H9 (cell line): Measurements from ENCODE around the gene TNC. TPM values are rescaled to one million over a fixed set of nuclear protein-coding genes. Genes with fewer than 3 reads are reported as not detected.

Experiments used
- DNase-seq: peaks from one replicate; pipeline ENCODE4 v3.0.0-alpha.2; 2017
- H2AFZ ChIP-seq: one replicate; pipeline ENCODE4 v1.6.1; 2013; ENCODE audit warnings: mild to moderate bottlenecking, low read length, control low read depth, moderate library complexity
- H2AK5ac ChIP-seq: 2 replicates; pipeline ENCODE4 v1.6.1; 2013; ENCODE audit warnings: low read length, control low read depth, mixed read lengths; ENCODE audit not compliant: insufficient read length
- H2BK120ac ChIP-seq: one replicate; pipeline ENCODE4 v1.6.1; 2013; ENCODE audit warnings: low read depth, mild to moderate bottlenecking, low read length, control low read depth, inconsistent platforms; ENCODE audit not compliant: poor library complexity, severe bottlenecking
- H2BK12ac ChIP-seq: 2 replicates; pipeline ENCODE4 v1.6.1; 2013; ENCODE audit warnings: low read length, control low read depth, mixed read lengths, low read depth; ENCODE audit not compliant: insufficient read length
- H2BK15ac ChIP-seq: 2 replicates; pipeline ENCODE4 v1.6.1; 2013; ENCODE audit warnings: low read depth, low read length, control low read depth
- H2BK20ac ChIP-seq: one replicate; pipeline ENCODE4 v1.6.1; 2013; ENCODE audit warnings: low read depth, mild to moderate bottlenecking, low read length, control low read depth, inconsistent platforms; ENCODE audit not compliant: poor library complexity, severe bottlenecking
- H2BK5ac ChIP-seq: 2 replicates; pipeline ENCODE4 v1.6.1; 2013; ENCODE audit warnings: low read length, control low read depth, mixed read lengths; ENCODE audit not compliant: insufficient read length
- H3K14ac ChIP-seq: 2 replicates; pipeline ENCODE4 v1.6.1; 2013; ENCODE audit warnings: low read length, control low read depth; ENCODE audit not compliant: insufficient read depth
- H3K18ac ChIP-seq: 2 replicates; pipeline ENCODE4 v1.6.1; 2013; ENCODE audit warnings: low read depth, mild to moderate bottlenecking, mixed read lengths, low read length, control low read depth; ENCODE audit not compliant: insufficient read length
- H3K23ac ChIP-seq: 2 replicates; pipeline ENCODE4 v1.6.1; 2013; ENCODE audit warnings: low read length, control low read depth, mixed read lengths, low read depth; ENCODE audit not compliant: insufficient read length
- H3K23me2 ChIP-seq: 2 replicates; pipeline ENCODE4 v1.6.1; 2013; ENCODE audit warnings: low read depth, mild to moderate bottlenecking, mixed read lengths, low read length, control low read depth; ENCODE audit not compliant: insufficient read length, poor library complexity, severe bottlenecking
- H3K27ac ChIP-seq: 2 replicates; pipeline ENCODE4 v1.5.1; 2013; ENCODE audit warnings: low read length, control low read depth, mixed read lengths, low read depth; ENCODE audit not compliant: insufficient read length
- H3K27me3 ChIP-seq: 2 replicates; pipeline ENCODE4 v1.6.1; 2013; ENCODE audit warnings: low read length, control low read depth, inconsistent platforms; ENCODE audit not compliant: insufficient read depth
- H3K4ac ChIP-seq: 2 replicates; pipeline ENCODE4 v1.6.1; 2013; ENCODE audit warnings: low read depth, mild to moderate bottlenecking, control low read depth, inconsistent platforms, low read length, moderate library complexity
- H3K4me1 ChIP-seq: 2 replicates; pipeline ENCODE4 v1.6.1; 2013; ENCODE audit warnings: low read length, control low read depth, inconsistent platforms; ENCODE audit not compliant: insufficient read depth
- H3K4me2 ChIP-seq: 2 replicates; pipeline ENCODE4 v1.6.1; 2013; ENCODE audit warnings: low read length, control low read depth, mixed read lengths; ENCODE audit not compliant: insufficient read length, insufficient read depth
- H3K56ac ChIP-seq: 2 replicates; pipeline ENCODE4 v1.6.1; 2013; ENCODE audit warnings: low read depth, mild to moderate bottlenecking, mixed read lengths, low read length, control low read depth; ENCODE audit not compliant: insufficient read length
- H3K79me1 ChIP-seq: 2 replicates; pipeline ENCODE4 v1.6.1; 2013; ENCODE audit warnings: low read depth, mild to moderate bottlenecking, moderate library complexity, low read length, control low read depth, inconsistent platforms; ENCODE audit not compliant: insufficient read depth, poor library complexity, severe bottlenecking
- H3K79me2 ChIP-seq: 2 replicates; pipeline ENCODE4 v1.6.1; 2013; ENCODE audit warnings: low read length, control low read depth, inconsistent platforms; ENCODE audit not compliant: insufficient read depth
- H3K9ac ChIP-seq: 2 replicates; pipeline ENCODE4 v1.6.1; 2013; ENCODE audit warnings: low read length, control low read depth, mixed read lengths; ENCODE audit not compliant: insufficient read length; ENCODE audit errors: extremely low read depth
- H3K9me3 ChIP-seq: one replicate; pipeline ENCODE4 v1.6.1; 2013; ENCODE audit warnings: low read depth, low read length, inconsistent platforms; ENCODE audit not compliant: control insufficient read depth
- H3T11ph ChIP-seq: one replicate; pipeline ENCODE4 v1.6.1; 2013; ENCODE audit warnings: mild to moderate bottlenecking, low read length, control low read depth, inconsistent platforms
- H4K20me1 ChIP-seq: one replicate; pipeline ENCODE4 v1.6.1; 2013; ENCODE audit not compliant: control insufficient read depth, insufficient read length, insufficient read depth
- H4K5ac ChIP-seq: 2 replicates; pipeline ENCODE4 v1.6.1; 2013; ENCODE audit warnings: low read depth, mild to moderate bottlenecking, mixed read lengths, low read length, control low read depth; ENCODE audit not compliant: insufficient read length
- H4K8ac ChIP-seq: replicated peaks from 2 replicates; pipeline ENCODE4 v1.6.1; 2013; ENCODE audit warnings: low read length, control low read depth, mixed read lengths, low read depth; ENCODE audit not compliant: insufficient read length
- H4K91ac ChIP-seq: 2 replicates; pipeline ENCODE4 v1.6.1; 2013; ENCODE audit warnings: low read depth, mild to moderate bottlenecking, moderate library complexity, mixed read lengths, low read length, control low read depth; ENCODE audit not compliant: insufficient read length
- H3K27ac Mint-ChIP-seq, 3 experiments: 2 replicates in 2 of 3; 3 replicates in 1 of 3; pipeline ENCODE4 v1.8.0; 2020 to 2021; ENCODE audit warnings: mixed read lengths in 3 of 3, mild to moderate bottlenecking in 1 of 3, moderate library complexity in 1 of 3
- H3K27me3 Mint-ChIP-seq: 2 replicates; pipeline ENCODE4 v1.8.0; 2021; ENCODE audit warnings: low read depth, mild to moderate bottlenecking, moderate library complexity, mixed read lengths
- H3K36me3 Mint-ChIP-seq, 3 experiments: 2 replicates in 2 of 3; 3 replicates in 1 of 3; pipeline ENCODE4 v1.8.0; 2020 to 2021; ENCODE audit warnings: low read depth in 3 of 3, mixed read lengths in 3 of 3; ENCODE audit not compliant: insufficient read depth in 1 of 3
- H3K4me1 Mint-ChIP-seq, 2 experiments: 2 replicates each; pipeline ENCODE4 v1.8.0; 2020; ENCODE audit warnings: mixed read lengths in 2 of 2
- H3K4me3 Mint-ChIP-seq, 2 experiments: 2 replicates in 1 of 2; 3 replicates in 1 of 2; pipeline ENCODE4 v1.8.0; 2020 to 2021; ENCODE audit warnings: mild to moderate bottlenecking in 2 of 2, mixed read lengths in 2 of 2, moderate library complexity in 1 of 2
- H3K9me3 Mint-ChIP-seq, 2 experiments: 2 replicates in 1 of 2; 3 replicates in 1 of 2; pipeline ENCODE4 v1.8.0; 2020; ENCODE audit warnings: mild to moderate bottlenecking in 2 of 2, mixed read lengths in 2 of 2, moderate library complexity in 1 of 2
- WGBS: extraction: QIAGEN DNeasy Blood & Tissue Kit; methylation state at CpG from one replicate; pipeline ENCODE4 v1.1.7; 2013; ENCODE audit warnings: missing lambda C conversion rate, low lambda C conversion rate, mixed read lengths; ENCODE audit not compliant: insufficient read length; ENCODE audit errors: extremely low coverage; 5-methylcytosine and 5-hydroxymethylcytosine counted together
- total RNA-seq: library from RNA; stranded (reverse); gene quantifications from 2 replicates; pipeline ENCODE4 v1.2.1, GENCODE V29; 2021
- TF ChIP-seq, protein P1 (sequence below): fragments of 200-600 bp; sonication (generic); conservative IDR thresholded peaks from 3 replicates; pipeline ENCODE4 v1.8.0; 2021; ENCODE audit warnings: antibody characterized with exemption, mild to moderate bottlenecking

The TNC gene
- total RNA-seq, 1 experiment from 2014 or later, result 0.63 TPM

DNA sequence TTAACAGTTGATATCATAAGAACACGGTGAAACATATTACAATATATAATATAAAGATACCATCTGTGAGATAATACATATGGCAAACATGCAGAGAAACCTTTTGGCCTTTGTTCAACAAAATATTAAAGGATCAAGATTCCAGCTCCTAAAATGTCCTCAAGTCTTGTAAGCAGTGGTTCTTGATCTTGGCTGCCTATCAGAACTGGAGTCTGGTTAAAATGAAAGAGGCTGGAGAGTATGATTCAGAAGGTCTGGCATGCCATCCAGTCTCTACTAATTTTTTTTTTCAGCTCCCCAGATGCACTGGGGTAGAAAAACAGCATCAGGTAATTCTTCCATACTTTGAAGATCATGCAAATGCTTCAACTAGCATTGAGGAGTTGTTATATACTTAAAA is 83.2 kb downstream of the TNC start:
- Histone ChIP-seq H4K91ac (no peak overlapping the region), H3T11ph (no peak overlapping the region), H3K56ac (no peak overlapping the region), H3K79me1 (no peaks in the 10 kb centered on the region), H3K4ac (no peak overlapping the region), H3K23ac (no peak overlapping the region), H3K9ac (no peak overlapping the region), H2BK15ac (no peak overlapping the region), H2BK5ac (no peak overlapping the region), H3K9me3 (no peaks in the 10 kb centered on the region), H4K5ac (no peak overlapping the region), H2BK20ac (no peak overlapping the region), H3K27ac (no peak overlapping the region), H3K14ac (no peak overlapping the region), H3K27me3 (no peaks in the 10 kb centered on the region), H2AFZ (no peak overlapping the region), H3K23me2 (no peaks in the 10 kb centered on the region), H4K8ac (no peak overlapping the region), H2BK120ac (no peak overlapping the region), H4K20me1 (no peaks in the 10 kb centered on the region), H3K4me1 (no peaks in the 10 kb centered on the region), H2AK5ac (no peak overlapping the region), H3K4me2 (no peak overlapping the region), H3K18ac (no peak overlapping the region), H3K79me2 (no peaks in the 10 kb centered on the region), H2BK12ac (no peak overlapping the region)
- WGBS, result no CpG with 5 or more reads among the region's 1 CpG
- Mint-ChIP-seq H3K9me3 (no peaks in the 10 kb centered on the region), H3K27me3 (peaks cover 29% of the 10 kb centered on the region), H3K27ac (no peak overlapping the region), H3K4me1 (no peaks in the 10 kb centered on the region), H3K36me3 (no peaks in the 10 kb centered on the region), H3K4me3 (no peak overlapping the region)
- TF ChIP-seq, protein P1, sequence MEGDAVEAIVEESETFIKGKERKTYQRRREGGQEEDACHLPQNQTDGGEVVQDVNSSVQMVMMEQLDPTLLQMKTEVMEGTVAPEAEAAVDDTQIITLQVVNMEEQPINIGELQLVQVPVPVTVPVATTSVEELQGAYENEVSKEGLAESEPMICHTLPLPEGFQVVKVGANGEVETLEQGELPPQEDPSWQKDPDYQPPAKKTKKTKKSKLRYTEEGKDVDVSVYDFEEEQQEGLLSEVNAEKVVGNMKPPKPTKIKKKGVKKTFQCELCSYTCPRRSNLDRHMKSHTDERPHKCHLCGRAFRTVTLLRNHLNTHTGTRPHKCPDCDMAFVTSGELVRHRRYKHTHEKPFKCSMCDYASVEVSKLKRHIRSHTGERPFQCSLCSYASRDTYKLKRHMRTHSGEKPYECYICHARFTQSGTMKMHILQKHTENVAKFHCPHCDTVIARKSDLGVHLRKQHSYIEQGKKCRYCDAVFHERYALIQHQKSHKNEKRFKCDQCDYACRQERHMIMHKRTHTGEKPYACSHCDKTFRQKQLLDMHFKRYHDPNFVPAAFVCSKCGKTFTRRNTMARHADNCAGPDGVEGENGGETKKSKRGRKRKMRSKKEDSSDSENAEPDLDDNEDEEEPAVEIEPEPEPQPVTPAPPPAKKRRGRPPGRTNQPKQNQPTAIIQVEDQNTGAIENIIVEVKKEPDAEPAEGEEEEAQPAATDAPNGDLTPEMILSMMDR, result no peak
- DNase-seq, result no peak
